HG02759 (cell line): ENCODE results near the gene ATAD3B.
"Not testable (repeated sequence)": the region's sequence is repeated elsewhere in the genome, so short reads cannot be mapped to it uniquely, and the experiment has no call there.

Experiments
- ATAC-seq: cut with Tn5 transposase; IDR thresholded peaks from one replicate; pipeline ENCODE4 v1.9.1; 2021; ENCODE audit warnings: mild to moderate bottlenecking, moderate library complexity; ENCODE audit not compliant: unreplicated experiment

Gene ATAD3B

GRCh38 chr1:1509465-1509850 lies 37.9 kb downstream of the ATAD3B start:
- ATAC-seq: not testable (repeated sequence)

GRCh38 chr1:1510912-1511532 lies 39.5 kb downstream of the ATAD3B start:
- no peak for ATAC-seq

- ATAC-seq: peak; percentile 89
These were observed 40.1 kb downstream of the ATAD3B start, which contains the start of gene ATAD3A for GRCh38 chr1:1511533-1512285. ATAD3A (plus strand) TSS chr1:1512162; CDS start chr1:1512269, 107 bp downstream.

- ATAC-seq: peak; percentile 9
These were observed 40.9 kb downstream of the ATAD3B start for GRCh38 chr1:1512425-1512824.

- ATAC-seq: not testable (repeated sequence)
These were observed 42.1 kb downstream of the ATAD3B start for GRCh38 chr1:1513675-1514074.

GRCh38 chr1:1514376-1514775 lies 42.8 kb downstream of the ATAD3B start:
- not testable (repeated sequence) for ATAC-seq

GRCh38 chr1:1516923-1517322 lies 45.4 kb downstream of the ATAD3B start:
- ATAC-seq: not testable (repeated sequence)

GRCh38 chr1:1517973-1518620 lies 46.5 kb downstream of the ATAD3B start:
- ATAC-seq: no peak

GRCh38 chr1:1518621-1519007 lies 47.0 kb downstream of the ATAD3B start:
- not testable (repeated sequence) for ATAC-seq

- ATAC-seq: not testable (repeated sequence)
These were observed 48.4 kb downstream of the ATAD3B start for GRCh38 chr1:1519805-1520505.

- no peak for ATAC-seq
These were observed 49.8 kb downstream of the ATAD3B start for GRCh38 chr1:1521331-1521730.

- ATAC-seq: not testable (repeated sequence)
These were observed 51.0 kb downstream of the ATAD3B start for GRCh38 chr1:1522536-1522935.

- ATAC-seq: not testable (repeated sequence)
These were observed 51.7 kb downstream of the ATAD3B start for GRCh38 chr1:1523226-1523625.

- not testable (repeated sequence) for ATAC-seq
These were observed 52.1 kb downstream of the ATAD3B start for GRCh38 chr1:1523651-1524050.

GRCh38 chr1:1524750-1525383 lies 53.3 kb downstream of the ATAD3B start:
- ATAC-seq: not testable (repeated sequence)

- not testable (repeated sequence) for ATAC-seq
These were observed 54.9 kb downstream of the ATAD3B start for GRCh38 chr1:1526476-1526875.

- ATAC-seq: no peak
These were observed 55.7 kb downstream of the ATAD3B start for GRCh38 chr1:1527092-1527816.

GRCh38 chr1:1528301-1529267 lies 57.0 kb downstream of the ATAD3B start:
- ATAC-seq: no peak

- no peak for ATAC-seq
These were observed 57.8 kb downstream of the ATAD3B start for GRCh38 chr1:1529321-1529720.
